ENCODE data around the gene PPP1CA. TPM values are rescaled to one million over a fixed set of nuclear protein-coding genes. Genes with fewer than 3 reads are reported as not detected.

The PPP1CA gene
- total RNA-seq, 4 donors from 2014 or later = 101 to 160 (median 143) TPM

GRCh38 chr11:67438158-67438902 lies 36.7 kb upstream of the PPP1CA start:
- intact Hi-C loops (cut with DNase I; ENCODE audit: low total_unique reads) = no loop called here
- peak in 1 of 2 donors; percentile 87 for DNase-seq (ENCODE audit: low spot score in 2 of 2)
- no peak for TF ChIP-seq POLR2A (IDR thresholded peaks at IDR 0.05)
- no peak for TF ChIP-seq CTCF (IDR thresholded peaks at IDR 0.05)
- 76 to 85% methylated on average over 29 to 32 of the region's 41 CpGs for WGBS, 2 donors
- H3K4me3 ChIP-seq (ENCODE audit: low read depth, poor library complexity, severe bottlenecking) = no peak overlapping the region

GRCh38 chr11:67437809-67438157 lies 36.1 kb upstream of the PPP1CA start:
- no peak for DNase-seq (ENCODE audit: low spot score in 2 of 2)
- intact Hi-C loops (cut with DNase I; ENCODE audit: low total_unique reads) = no loop called here
- H3K4me3 ChIP-seq (ENCODE audit: low read depth, poor library complexity, severe bottlenecking) = no peak overlapping the region
- TF ChIP-seq CTCF (IDR thresholded peaks at IDR 0.05) (no peak), POLR2A (IDR thresholded peaks at IDR 0.05) (no peak)
- WGBS, 2 donors = 65 to 67% methylated on average over 3 of the region's 3 CpGs

DNA sequence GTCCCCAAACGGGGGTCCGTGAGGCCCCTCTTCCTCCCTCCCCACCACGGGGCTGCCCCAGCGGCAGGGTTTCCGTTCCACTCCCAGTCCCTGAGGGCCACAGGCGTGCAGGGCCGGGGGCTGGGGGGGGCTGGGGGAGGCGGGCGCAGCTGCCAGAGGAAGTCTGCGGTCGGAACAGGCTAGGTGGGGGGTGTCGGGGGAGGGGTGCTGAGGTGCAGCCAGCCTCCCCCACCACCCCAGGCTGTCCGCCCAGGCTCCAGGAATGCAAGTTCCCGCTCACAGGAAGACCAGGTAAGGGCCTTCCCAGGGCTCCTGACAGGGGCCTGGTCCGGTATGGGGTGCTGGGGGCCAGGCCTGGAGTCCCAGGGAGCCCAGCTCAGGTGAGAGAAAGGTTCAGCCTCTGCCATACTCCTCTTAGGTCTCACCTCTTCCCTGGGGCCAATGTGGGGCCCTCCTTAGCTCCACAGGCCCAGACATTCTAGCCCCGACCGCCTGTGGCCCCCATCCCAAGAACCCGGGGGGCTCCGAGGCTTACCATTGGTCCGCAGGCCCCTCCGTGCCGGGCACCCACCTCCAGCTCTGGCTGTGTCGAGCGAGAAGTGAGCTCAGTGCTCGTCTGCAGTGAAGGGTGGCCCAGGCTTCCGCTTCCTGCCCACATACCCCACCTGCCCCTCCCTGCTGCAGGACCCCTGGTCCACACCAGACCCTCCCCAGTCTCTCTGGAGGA lies 35.6 kb upstream of the PPP1CA start, which contains the start of gene PTPRCAP:
PTPRCAP (minus strand) TSS at position 601 of the 727 bp plus-strand sequence; CDS start at position 538, 63 bp downstream.
- intact Hi-C loops (cut with DNase I; ENCODE audit: low total_unique reads) = no loop called here
- H3K4me3 ChIP-seq (ENCODE audit: low read depth, poor library complexity, severe bottlenecking) = no peak within 1 kb of the TSS
- TF ChIP-seq CTCF (IDR thresholded peaks at IDR 0.05) (no peak), POLR2A (IDR thresholded peaks at IDR 0.05) (no peak)
- DNase-seq (ENCODE audit: low spot score in 2 of 2) = peak in 1 of 2 donors; percentile 89
- 61 to 67% methylated on average over 16 to 21 of the region's 26 CpGs for WGBS, 2 donors

- H3K4me3 ChIP-seq (ENCODE audit: low read depth, poor library complexity, severe bottlenecking) = no peak overlapping the region
Measured at GRCh38 chr11:67436459-67437081, 34.9 kb upstream of the PPP1CA start.

More at GRCh38 chr11:67436459-67437081, 34.9 kb upstream of the PPP1CA start:
- 42 to 47% methylated on average over 6 of the region's 6 CpGs for WGBS, 2 donors
- TF ChIP-seq POLR2A (IDR thresholded peaks at IDR 0.05) = no peak
- TF ChIP-seq CTCF (IDR thresholded peaks at IDR 0.05) = no peak
- intact Hi-C loops (cut with DNase I; ENCODE audit: low total_unique reads) = no loop called here
- no peak for DNase-seq (ENCODE audit: low spot score in 2 of 2)

Data from lower leg skin (tissue), 4 donors.